ENCODE results near the gene C14orf93.
A peak's percentile ranks its signal among the peaks of the same experiment; 100 is the strongest.

Gene C14orf93

DNA sequence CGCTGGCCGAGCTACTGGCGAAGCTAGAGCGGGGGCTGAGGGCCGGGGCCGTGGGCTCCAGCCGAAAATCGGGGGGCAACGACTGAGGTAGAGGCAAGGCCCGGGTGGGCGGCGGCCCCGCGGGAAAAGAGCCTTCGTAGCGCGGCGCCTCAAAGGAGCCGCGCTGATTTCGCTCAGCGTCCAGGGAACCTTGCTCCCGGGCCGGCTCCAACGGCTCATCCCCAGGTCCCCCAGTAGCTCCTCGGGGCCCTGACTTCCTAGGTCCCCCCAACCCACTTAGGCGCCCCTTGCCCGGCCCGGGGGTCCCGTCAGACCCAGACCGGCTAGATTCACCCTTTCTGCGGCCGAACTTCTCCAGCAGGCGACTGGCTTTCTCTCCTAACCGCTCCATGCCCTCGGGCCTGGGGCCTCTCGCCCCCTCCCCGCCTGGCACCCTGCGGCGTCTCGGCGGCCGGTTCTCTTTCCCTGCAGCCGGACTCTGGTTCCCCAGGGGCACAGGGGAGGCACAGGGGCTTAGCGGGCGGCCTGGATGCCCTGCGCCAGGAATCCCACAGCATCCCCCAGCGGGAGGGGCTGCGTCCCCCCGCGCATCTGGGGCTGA, 28.0 kb downstream of the C14orf93 start:
- Histone ChIP-seq H3K4me3 (ENCODE audit: low read depth in 1 of 2, low read length in 2 of 2) (peak overlapping the region; percentile 64 to 72), H3K9me3 (ENCODE audit: low read length) (no peaks in the 10 kb centered on the region), H3K36me3 (ENCODE audit: insufficient read depth, low read length) (no peaks in the 10 kb centered on the region), H3K27ac (ENCODE audit: low read depth, low read length) (peak overlapping the region; percentile 85), H3K9ac (ENCODE audit: low read length) (no peak overlapping the region), H3K27me3 (ENCODE audit: control insufficient read depth in 1 of 2, insufficient read depth in 2 of 2, low read length in 2 of 2) (peaks cover 0 to 8% of the 10 kb centered on the region in 2 donors), H3K4me1 (ENCODE audit: insufficient read depth, low read length) (peaks cover 24% of the 10 kb centered on the region)

DNA sequence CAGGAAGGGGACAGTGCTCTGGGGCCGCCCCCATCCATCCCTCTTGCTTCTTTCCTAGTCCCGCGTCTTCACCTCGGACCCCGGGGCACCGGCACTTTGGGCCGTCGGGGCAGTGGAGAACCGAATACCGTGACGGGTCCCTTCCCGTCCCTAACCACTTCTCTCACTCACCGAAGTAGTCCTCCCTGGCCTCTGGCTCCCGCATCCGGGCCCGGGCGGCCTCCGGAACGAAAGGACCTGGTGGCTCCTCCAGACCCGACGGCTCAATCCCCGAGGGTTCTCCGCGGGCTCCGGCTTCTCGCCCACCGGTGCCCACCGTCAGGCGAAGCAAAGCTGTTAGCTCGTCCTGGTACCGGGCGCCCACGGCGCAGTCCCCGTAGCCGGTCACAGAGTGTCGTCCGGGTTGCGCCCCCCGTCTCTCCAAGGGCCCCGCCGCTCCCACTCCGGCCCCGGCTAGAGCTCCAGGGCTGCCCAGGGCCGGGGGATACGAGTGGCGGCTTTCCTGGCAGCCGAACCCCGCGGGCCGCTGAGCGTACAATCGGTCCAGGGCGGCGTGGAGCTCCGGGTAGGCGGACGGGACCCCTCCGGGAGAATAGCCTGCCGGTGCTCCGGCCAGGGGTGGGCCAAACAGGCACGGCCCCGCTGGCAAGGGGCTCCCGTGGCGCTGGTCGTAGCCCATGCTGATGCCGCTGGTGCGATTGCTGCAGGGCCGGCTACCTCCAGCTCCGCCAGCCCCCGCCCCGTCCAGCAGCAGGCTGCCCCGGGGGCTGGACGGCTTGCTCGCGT, 28.7 kb downstream of the C14orf93 start:
- Histone ChIP-seq H3K4me1 (ENCODE audit: insufficient read depth, low read length) (peaks cover 28% of the 10 kb centered on the region), H3K9ac (ENCODE audit: low read length) (no peak overlapping the region), H3K27ac (ENCODE audit: low read depth, low read length) (no peak overlapping the region), H3K4me3 (ENCODE audit: low read depth in 1 of 2, low read length in 2 of 2) (peak overlapping the region; percentile 64 to 72), H3K9me3 (ENCODE audit: low read length) (no peaks in the 10 kb centered on the region), H3K36me3 (ENCODE audit: insufficient read depth, low read length) (no peaks in the 10 kb centered on the region), H3K27me3 (ENCODE audit: control insufficient read depth in 1 of 2, insufficient read depth in 2 of 2, low read length in 2 of 2) (peaks cover 0 to 8% of the 10 kb centered on the region in 2 donors)

- H3K27me3 ChIP-seq (ENCODE audit: control insufficient read depth in 1 of 2, insufficient read depth in 2 of 2, low read length in 2 of 2), result peaks cover 0 to 8% of the 10 kb centered on the region in 2 donors
- H3K9ac ChIP-seq (ENCODE audit: low read length), result no peak overlapping the region
- H3K9me3 ChIP-seq (ENCODE audit: low read length), result no peaks in the 10 kb centered on the region
- H3K27ac ChIP-seq (ENCODE audit: low read depth, low read length), result no peak overlapping the region
- peak overlapping the region; percentile 64 to 72 for H3K4me3 ChIP-seq (ENCODE audit: low read depth in 1 of 2, low read length in 2 of 2)
- H3K4me1 ChIP-seq (ENCODE audit: insufficient read depth, low read length), result peaks cover 28% of the 10 kb centered on the region
- H3K36me3 ChIP-seq (ENCODE audit: insufficient read depth, low read length), result no peaks in the 10 kb centered on the region
These were observed 29.3 kb downstream of the C14orf93 start for GRCh38 chr14:22980672-22981089.

GRCh38 chr14:22979748-22980392, 30.1 kb downstream of the C14orf93 start:
- peaks cover 0 to 8% of the 10 kb centered on the region in 2 donors for H3K27me3 ChIP-seq (ENCODE audit: control insufficient read depth in 1 of 2, insufficient read depth in 2 of 2, low read length in 2 of 2)
- H3K27ac ChIP-seq (ENCODE audit: low read depth, low read length), result no peak overlapping the region
- no peaks in the 10 kb centered on the region for H3K36me3 ChIP-seq (ENCODE audit: insufficient read depth, low read length)
- H3K9me3 ChIP-seq (ENCODE audit: low read length), result no peaks in the 10 kb centered on the region
- peaks cover 28% of the 10 kb centered on the region for H3K4me1 ChIP-seq (ENCODE audit: insufficient read depth, low read length)
- H3K9ac ChIP-seq (ENCODE audit: low read length), result no peak overlapping the region
- peak overlapping the region in 1 of 2 donors; percentile 25 for H3K4me3 ChIP-seq (ENCODE audit: low read depth in 1 of 2, low read length in 2 of 2)

- peaks cover 28% of the 10 kb centered on the region for H3K4me1 ChIP-seq (ENCODE audit: insufficient read depth, low read length)
- H3K27ac ChIP-seq (ENCODE audit: low read depth, low read length), result no peak overlapping the region
- H3K27me3 ChIP-seq (ENCODE audit: control insufficient read depth in 1 of 2, insufficient read depth in 2 of 2, low read length in 2 of 2), result peaks cover 0 to 8% of the 10 kb centered on the region in 2 donors
- H3K9me3 ChIP-seq (ENCODE audit: low read length), result no peaks in the 10 kb centered on the region
- H3K9ac ChIP-seq (ENCODE audit: low read length), result no peak overlapping the region
- no peak overlapping the region for H3K4me3 ChIP-seq (ENCODE audit: low read depth in 1 of 2, low read length in 2 of 2)
- no peaks in the 10 kb centered on the region for H3K36me3 ChIP-seq (ENCODE audit: insufficient read depth, low read length)
These were observed 30.8 kb downstream of the C14orf93 start for GRCh38 chr14:22978981-22979671.

GRCh38 chr14:22978487-22978837, 31.5 kb downstream of the C14orf93 start:
- Histone ChIP-seq H3K27me3 (ENCODE audit: control insufficient read depth in 1 of 2, insufficient read depth in 2 of 2, low read length in 2 of 2) (peaks cover 0 to 8% of the 10 kb centered on the region in 2 donors), H3K36me3 (ENCODE audit: insufficient read depth, low read length) (no peaks in the 10 kb centered on the region), H3K9ac (ENCODE audit: low read length) (no peak overlapping the region), H3K27ac (ENCODE audit: low read depth, low read length) (peak overlapping the region; percentile 27), H3K9me3 (ENCODE audit: low read length) (no peaks in the 10 kb centered on the region), H3K4me3 (ENCODE audit: low read depth in 1 of 2, low read length in 2 of 2) (no peak overlapping the region), H3K4me1 (ENCODE audit: insufficient read depth, low read length) (peaks cover 28% of the 10 kb centered on the region)

- Histone ChIP-seq H3K27ac (ENCODE audit: low read depth, low read length) (peak overlapping the region; percentile 56), H3K4me1 (ENCODE audit: insufficient read depth, low read length) (peaks cover 28% of the 10 kb centered on the region), H3K36me3 (ENCODE audit: insufficient read depth, low read length) (no peaks in the 10 kb centered on the region), H3K4me3 (ENCODE audit: low read depth in 1 of 2, low read length in 2 of 2) (no peak overlapping the region), H3K9me3 (ENCODE audit: low read length) (no peaks in the 10 kb centered on the region), H3K9ac (ENCODE audit: low read length) (no peak overlapping the region), H3K27me3 (ENCODE audit: control insufficient read depth in 1 of 2, insufficient read depth in 2 of 2, low read length in 2 of 2) (peaks cover 0 to 8% of the 10 kb centered on the region in 2 donors)
These were observed 32.1 kb downstream of the C14orf93 start for GRCh38 chr14:22977684-22978486.

GRCh38 chr14:22977434-22977683, 32.6 kb downstream of the C14orf93 start:
- Histone ChIP-seq H3K27me3 (ENCODE audit: control insufficient read depth in 1 of 2, insufficient read depth in 2 of 2, low read length in 2 of 2) (peaks cover 0 to 8% of the 10 kb centered on the region in 2 donors), H3K4me3 (ENCODE audit: low read depth in 1 of 2, low read length in 2 of 2) (no peak overlapping the region), H3K9ac (ENCODE audit: low read length) (no peak overlapping the region), H3K36me3 (ENCODE audit: insufficient read depth, low read length) (no peaks in the 10 kb centered on the region), H3K4me1 (ENCODE audit: insufficient read depth, low read length) (peaks cover 28% of the 10 kb centered on the region), H3K27ac (ENCODE audit: low read depth, low read length) (peak overlapping the region; percentile 56), H3K9me3 (ENCODE audit: low read length) (no peaks in the 10 kb centered on the region)

- Histone ChIP-seq H3K4me3 (ENCODE audit: low read depth in 1 of 2, low read length in 2 of 2) (no peak overlapping the region), H3K27ac (ENCODE audit: low read depth, low read length) (peak overlapping the region; percentile 56), H3K9ac (ENCODE audit: low read length) (no peak overlapping the region), H3K27me3 (ENCODE audit: control insufficient read depth in 1 of 2, insufficient read depth in 2 of 2, low read length in 2 of 2) (peaks cover 0 to 7% of the 10 kb centered on the region in 2 donors), H3K4me1 (ENCODE audit: insufficient read depth, low read length) (peaks cover 28% of the 10 kb centered on the region), H3K9me3 (ENCODE audit: low read length) (no peaks in the 10 kb centered on the region), H3K36me3 (ENCODE audit: insufficient read depth, low read length) (no peaks in the 10 kb centered on the region)
These were observed 33.1 kb downstream of the C14orf93 start for GRCh38 chr14:22976620-22977433.

DNA sequence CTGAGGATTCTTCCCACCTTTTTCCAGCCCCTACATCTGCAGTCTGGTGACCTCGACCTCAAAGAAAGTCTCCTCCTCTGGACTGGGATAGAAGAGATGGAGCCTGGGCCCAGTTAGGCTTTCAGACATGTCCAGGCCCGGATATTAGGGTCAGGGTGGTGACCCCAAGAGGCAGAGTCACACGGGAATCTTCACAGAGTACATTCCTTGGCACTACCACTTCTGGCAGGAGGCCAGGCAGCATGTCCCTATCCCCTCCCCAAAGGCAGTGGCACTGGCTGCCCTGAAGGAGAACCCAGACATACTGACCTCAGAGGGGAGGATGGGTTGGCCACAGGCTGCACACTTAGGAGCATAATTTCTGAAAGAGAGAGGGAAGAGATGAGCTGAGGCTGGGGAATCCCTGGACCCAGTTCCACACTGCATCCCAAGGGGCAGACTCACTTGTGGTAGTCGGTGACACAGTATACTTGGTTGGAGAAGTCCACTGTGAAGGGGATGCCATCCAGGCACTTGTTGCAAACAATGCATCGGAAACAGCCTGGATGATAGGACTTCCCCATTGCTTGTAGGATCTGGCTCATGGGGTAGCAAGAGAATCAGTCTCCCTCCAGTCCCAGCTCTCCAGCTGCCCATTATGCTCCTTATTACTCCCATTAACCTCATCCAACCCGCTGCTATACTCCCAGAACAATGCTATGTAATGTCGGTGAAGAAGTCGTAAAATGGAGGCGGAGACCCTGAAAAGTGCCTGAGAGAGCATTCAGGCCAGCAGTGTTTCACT, 35.2 kb downstream of the C14orf93 start:
- Histone ChIP-seq H3K36me3 (ENCODE audit: insufficient read depth, low read length) (no peaks in the 10 kb centered on the region), H3K9ac (ENCODE audit: low read length) (no peak overlapping the region), H3K9me3 (ENCODE audit: low read length) (no peaks in the 10 kb centered on the region), H3K27ac (ENCODE audit: low read depth, low read length) (no peak overlapping the region), H3K27me3 (ENCODE audit: control insufficient read depth in 1 of 2, insufficient read depth in 2 of 2, low read length in 2 of 2) (no peaks in the 10 kb centered on the region), H3K4me3 (ENCODE audit: low read depth in 1 of 2, low read length in 2 of 2) (no peak overlapping the region), H3K4me1 (ENCODE audit: insufficient read depth, low read length) (peaks cover 21% of the 10 kb centered on the region)

Measured in muscle layer of colon (tissue), 2 donors.